ENCODE results near the gene TUFT1.

The TUFT1 gene

DNA sequence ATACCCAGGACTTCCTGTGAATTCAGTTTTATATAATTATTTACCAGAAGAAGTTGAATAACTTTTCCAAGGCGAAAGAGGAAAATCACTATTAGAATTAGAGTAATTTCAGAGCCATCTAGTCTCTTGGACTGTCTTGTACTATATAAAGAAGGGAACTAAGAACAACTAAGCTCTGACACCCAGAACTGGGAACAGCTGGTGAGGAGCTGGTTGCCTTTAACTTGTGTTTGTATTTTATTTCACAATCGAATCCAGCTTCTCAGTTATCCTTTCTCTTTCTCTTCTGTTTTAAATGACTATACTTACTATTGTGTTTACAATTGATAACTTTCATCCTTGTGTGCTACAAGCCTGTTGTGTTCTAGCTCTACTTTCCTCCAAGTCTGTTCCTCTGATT lies 80.2 kb downstream of the TUFT1 start (continued):
- TF ChIP-seq, protein P1, sequence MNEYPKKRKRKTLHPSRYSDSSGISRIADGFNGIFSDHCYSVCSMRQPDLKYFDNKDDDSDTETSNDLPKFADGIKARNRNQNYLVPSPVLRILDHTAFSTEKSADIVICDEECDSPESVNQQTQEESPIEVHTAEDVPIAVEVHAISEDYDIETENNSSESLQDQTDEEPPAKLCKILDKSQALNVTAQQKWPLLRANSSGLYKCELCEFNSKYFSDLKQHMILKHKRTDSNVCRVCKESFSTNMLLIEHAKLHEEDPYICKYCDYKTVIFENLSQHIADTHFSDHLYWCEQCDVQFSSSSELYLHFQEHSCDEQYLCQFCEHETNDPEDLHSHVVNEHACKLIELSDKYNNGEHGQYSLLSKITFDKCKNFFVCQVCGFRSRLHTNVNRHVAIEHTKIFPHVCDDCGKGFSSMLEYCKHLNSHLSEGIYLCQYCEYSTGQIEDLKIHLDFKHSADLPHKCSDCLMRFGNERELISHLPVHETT (tag by site-specific recombination; IDR thresholded peaks at IDR 0.05), result no peak
- no peak for TF ChIP-seq ZNF214 (tag by site-specific recombination; IDR thresholded peaks at IDR 0.05; ENCODE audit: borderline replicate concordance)

DNA sequence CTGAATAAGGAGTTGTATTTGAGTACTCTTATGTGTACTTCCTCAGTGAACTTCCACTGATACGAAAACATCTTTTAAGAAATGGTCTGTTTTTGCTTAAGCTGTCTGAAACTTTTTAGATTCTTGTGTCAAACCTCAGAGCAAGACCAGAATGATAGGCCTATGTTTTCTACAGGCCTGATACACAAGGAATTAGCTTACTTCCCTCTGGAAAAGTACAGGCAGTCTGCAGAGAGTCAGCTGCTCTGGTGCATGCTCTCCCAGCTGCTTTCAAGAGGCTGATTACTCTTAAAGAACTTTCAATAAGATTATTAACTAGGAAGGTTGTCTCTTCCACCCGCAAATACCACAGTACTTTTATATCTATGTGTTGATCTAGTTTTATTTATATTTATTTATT lies 81.2 kb downstream of the TUFT1 start:
- H3K27ac ChIP-seq (ENCODE audit: extremely low read depth, low read depth, low read length), result no peak overlapping the region
- no peak overlapping the region for H3K4me3 ChIP-seq (ENCODE audit: low read depth, low read length)
- H3K36me3 ChIP-seq (ENCODE audit: control insufficient read depth in 2 of 2, insufficient read depth in 1 of 2, low read length in 2 of 2), result no peaks in the 10 kb centered on the region; a peak in 1 of 3 replicates
- TF ChIP-seq MYNN (tag by site-specific recombination; IDR thresholded peaks at IDR 0.05; ENCODE audit: borderline replicate concordance) (no peak), ZNF76 (tag by site-specific recombination; IDR thresholded peaks at IDR 0.05; ENCODE audit: borderline replicate concordance, low read depth) (no peak), ZNF558 (tag by site-specific recombination; IDR thresholded peaks at IDR 0.05) (no peak), ZNF391 (tag by site-specific recombination; IDR thresholded peaks at IDR 0.05; ENCODE audit: borderline replicate concordance, low read depth) (no peak), BCL11B (tag by site-specific recombination; IDR thresholded peaks at IDR 0.05; ENCODE audit: low read depth) (no peak), ZNF571 (tag by site-specific recombination; IDR thresholded peaks at IDR 0.05) (no peak)
- TF ChIP-seq, protein P2, sequence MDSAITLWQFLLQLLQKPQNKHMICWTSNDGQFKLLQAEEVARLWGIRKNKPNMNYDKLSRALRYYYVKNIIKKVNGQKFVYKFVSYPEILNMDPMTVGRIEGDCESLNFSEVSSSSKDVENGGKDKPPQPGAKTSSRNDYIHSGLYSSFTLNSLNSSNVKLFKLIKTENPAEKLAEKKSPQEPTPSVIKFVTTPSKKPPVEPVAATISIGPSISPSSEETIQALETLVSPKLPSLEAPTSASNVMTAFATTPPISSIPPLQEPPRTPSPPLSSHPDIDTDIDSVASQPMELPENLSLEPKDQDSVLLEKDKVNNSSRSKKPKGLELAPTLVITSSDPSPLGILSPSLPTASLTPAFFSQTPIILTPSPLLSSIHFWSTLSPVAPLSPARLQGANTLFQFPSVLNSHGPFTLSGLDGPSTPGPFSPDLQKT (IDR thresholded peaks at IDR 0.05; ENCODE audit: borderline replicate concordance, low read depth, low read length), result no peak
- TF ChIP-seq, protein P3, sequence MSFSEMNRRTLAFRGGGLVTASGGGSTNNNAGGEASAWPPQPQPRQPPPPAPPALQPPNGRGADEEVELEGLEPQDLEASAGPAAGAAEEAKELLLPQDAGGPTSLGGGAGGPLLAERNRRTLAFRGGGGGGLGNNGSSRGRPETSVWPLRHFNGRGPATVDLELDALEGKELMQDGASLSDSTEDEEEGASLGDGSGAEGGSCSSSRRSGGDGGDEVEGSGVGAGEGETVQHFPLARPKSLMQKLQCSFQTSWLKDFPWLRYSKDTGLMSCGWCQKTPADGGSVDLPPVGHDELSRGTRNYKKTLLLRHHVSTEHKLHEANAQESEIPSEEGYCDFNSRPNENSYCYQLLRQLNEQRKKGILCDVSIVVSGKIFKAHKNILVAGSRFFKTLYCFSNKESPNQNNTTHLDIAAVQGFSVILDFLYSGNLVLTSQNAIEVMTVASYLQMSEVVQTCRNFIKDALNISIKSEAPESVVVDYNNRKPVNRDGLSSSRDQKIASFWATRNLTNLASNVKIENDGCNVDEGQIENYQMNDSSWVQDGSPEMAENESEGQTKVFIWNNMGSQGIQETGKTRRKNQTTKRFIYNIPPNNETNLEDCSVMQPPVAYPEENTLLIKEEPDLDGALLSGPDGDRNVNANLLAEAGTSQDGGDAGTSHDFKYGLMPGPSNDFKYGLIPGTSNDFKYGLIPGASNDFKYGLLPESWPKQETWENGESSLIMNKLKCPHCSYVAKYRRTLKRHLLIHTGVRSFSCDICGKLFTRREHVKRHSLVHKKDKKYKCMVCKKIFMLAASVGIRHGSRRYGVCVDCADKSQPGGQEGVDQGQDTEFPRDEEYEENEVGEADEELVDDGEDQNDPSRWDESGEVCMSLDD (tag by site-specific recombination; IDR thresholded peaks at IDR 0.05), result no peak
- CTCF ChIA-PET, result interaction anchor here (0.8 to 2.4 kb wide), 3 partner anchors 27 to 45 kb away, joined by 3 to 11 read pairs (median 3); no protein-coding TSS in a partner anchor
- H3K4me1 ChIP-seq (ENCODE audit: control insufficient read depth, insufficient read depth, low read length), result peaks cover 27% of the 10 kb centered on the region
- H3K9me3 ChIP-seq (ENCODE audit: control insufficient read depth, insufficient read depth, low read depth, low read length), result no peaks in the 10 kb centered on the region
- POLR2A ChIA-PET, result interaction anchor here (0.6 kb wide), 1 partner anchor 365 kb away, joined by 3 read pairs; no protein-coding TSS in a partner anchor

DNA sequence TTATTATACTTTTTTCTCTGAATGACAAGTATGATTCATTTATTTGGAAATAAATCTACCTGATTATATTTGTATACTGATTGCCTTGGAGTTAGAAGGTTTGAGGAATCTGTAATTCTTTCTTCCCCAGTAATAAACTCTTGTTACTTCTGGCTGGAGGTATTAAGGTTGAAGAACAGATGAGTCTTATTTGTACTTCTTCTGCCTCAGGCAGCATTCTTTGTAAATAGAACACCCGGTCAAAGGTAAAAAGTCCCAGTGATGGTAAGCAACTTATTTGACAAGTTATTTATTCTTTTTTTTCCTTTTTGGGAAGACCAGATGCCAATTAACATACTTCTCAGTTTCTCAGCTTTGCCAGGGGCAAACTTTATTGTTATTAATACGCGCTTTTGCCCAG lies 84.7 kb downstream of the TUFT1 start:
- no peaks in the 10 kb centered on the region for H3K9me3 ChIP-seq (ENCODE audit: control insufficient read depth, insufficient read depth, low read depth, low read length)
- peaks cover 4% of the 10 kb centered on the region for H3K4me1 ChIP-seq (ENCODE audit: control insufficient read depth, insufficient read depth, low read length)
- CTCF ChIA-PET, result interaction anchor here (0.6 kb wide), 1 partner anchor 48 kb away, joined by 3 read pairs; no protein-coding TSS in a partner anchor
- no peak overlapping the region for H3K4me3 ChIP-seq (ENCODE audit: low read depth, low read length)
- peaks cover 0 to 3% of the 10 kb centered on the region in 2 experiments; a peak in 2 of 3 replicates for H3K36me3 ChIP-seq (ENCODE audit: control insufficient read depth in 2 of 2, insufficient read depth in 1 of 2, low read length in 2 of 2)
- POLR2A ChIA-PET, result no interaction called here
- no peak overlapping the region for H3K27ac ChIP-seq (ENCODE audit: extremely low read depth, low read depth, low read length)
- no peak for TF ChIP-seq ZNF266 (tag by site-specific recombination; IDR thresholded peaks at IDR 0.05; ENCODE audit: low read depth)
- no peak for TF ChIP-seq MZF1 (tag by site-specific recombination; IDR thresholded peaks at IDR 0.05; ENCODE audit: borderline replicate concordance)
- no peak for TF ChIP-seq ZNF24 (tag by site-specific recombination; IDR thresholded peaks at IDR 0.05)
- no peak for TF ChIP-seq KLF1 (tag by site-specific recombination; IDR thresholded peaks at IDR 0.05)
- TF ChIP-seq, protein P4, sequence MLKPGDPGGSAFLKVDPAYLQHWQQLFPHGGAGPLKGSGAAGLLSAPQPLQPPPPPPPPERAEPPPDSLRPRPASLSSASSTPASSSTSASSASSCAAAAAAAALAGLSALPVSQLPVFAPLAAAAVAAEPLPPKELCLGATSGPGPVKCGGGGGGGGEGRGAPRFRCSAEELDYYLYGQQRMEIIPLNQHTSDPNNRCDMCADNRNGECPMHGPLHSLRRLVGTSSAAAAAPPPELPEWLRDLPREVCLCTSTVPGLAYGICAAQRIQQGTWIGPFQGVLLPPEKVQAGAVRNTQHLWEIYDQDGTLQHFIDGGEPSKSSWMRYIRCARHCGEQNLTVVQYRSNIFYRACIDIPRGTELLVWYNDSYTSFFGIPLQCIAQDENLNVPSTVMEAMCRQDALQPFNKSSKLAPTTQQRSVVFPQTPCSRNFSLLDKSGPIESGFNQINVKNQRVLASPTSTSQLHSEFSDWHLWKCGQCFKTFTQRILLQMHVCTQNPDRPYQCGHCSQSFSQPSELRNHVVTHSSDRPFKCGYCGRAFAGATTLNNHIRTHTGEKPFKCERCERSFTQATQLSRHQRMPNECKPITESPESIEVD (tag by site-specific recombination; IDR thresholded peaks at IDR 0.05), result no peak
- TF ChIP-seq, protein P5, sequence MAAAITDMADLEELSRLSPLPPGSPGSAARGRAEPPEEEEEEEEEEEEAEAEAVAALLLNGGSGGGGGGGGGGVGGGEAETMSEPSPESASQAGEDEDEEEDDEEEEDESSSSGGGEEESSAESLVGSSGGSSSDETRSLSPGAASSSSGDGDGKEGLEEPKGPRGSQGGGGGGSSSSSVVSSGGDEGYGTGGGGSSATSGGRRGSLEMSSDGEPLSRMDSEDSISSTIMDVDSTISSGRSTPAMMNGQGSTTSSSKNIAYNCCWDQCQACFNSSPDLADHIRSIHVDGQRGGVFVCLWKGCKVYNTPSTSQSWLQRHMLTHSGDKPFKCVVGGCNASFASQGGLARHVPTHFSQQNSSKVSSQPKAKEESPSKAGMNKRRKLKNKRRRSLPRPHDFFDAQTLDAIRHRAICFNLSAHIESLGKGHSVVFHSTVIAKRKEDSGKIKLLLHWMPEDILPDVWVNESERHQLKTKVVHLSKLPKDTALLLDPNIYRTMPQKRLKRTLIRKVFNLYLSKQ (tag by site-specific recombination; IDR thresholded peaks at IDR 0.05; ENCODE audit: borderline replicate concordance), result no peak
- no peak for TF ChIP-seq ZNF324 (tag by site-specific recombination; IDR thresholded peaks at IDR 0.05)
- TF ChIP-seq ZNF629 (tag by site-specific recombination; IDR thresholded peaks at IDR 0.05), result no peak
- no peak for TF ChIP-seq ZNF202 (tag by site-specific recombination; IDR thresholded peaks at IDR 0.05; ENCODE audit: borderline replicate concordance)
- TF ChIP-seq, protein P6, sequence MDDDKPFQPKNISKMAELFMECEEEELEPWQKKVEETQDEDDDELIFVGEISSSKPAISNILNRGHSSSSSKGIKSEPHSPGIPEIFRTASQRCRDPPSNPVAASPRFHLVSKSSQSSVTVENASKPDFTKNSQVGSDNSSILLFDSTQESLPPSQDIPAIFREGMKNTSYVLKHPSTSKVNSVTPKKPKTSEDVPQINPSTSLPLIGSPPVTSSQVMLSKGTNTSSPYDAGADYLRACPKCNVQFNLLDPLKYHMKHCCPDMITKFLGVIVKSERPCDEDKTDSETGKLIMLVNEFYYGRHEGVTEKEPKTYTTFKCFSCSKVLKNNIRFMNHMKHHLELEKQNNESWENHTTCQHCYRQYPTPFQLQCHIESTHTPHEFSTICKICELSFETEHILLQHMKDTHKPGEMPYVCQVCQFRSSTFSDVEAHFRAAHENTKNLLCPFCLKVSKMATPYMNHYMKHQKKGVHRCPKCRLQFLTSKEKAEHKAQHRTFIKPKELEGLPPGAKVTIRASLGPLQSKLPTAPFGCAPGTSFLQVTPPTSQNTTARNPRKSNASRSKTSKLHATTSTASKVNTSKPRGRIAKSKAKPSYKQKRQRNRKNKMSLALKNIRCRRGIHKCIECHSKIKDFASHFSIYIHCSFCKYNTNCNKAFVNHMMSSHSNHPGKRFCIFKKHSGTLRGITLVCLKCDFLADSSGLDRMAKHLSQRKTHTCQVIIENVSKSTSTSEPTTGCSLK (tag by site-specific recombination; IDR thresholded peaks at IDR 0.05), result no peak
